SK-N-SH (cell line): ENCODE measurements around the gene TMEM165. TPM values are rescaled to one million over a fixed set of nuclear protein-coding genes. Genes with fewer than 3 reads are reported as not detected.

ENCODE experiments used
- CTCF ChIA-PET: fragments of 300-600, 350-600 bp; formaldehyde crosslinking; extraction: SDS; loops from one replicate; lab custom pipeline; 2021; lab: Yijun Ruan, JAX
- POLR2A ChIA-PET: fragments of 350-600 bp; sonication (Branson Sonifier 250); formaldehyde crosslinking; extraction: SDS; loops from one replicate; lab custom pipeline; 2020; ENCODE audit warnings: antibody characterized with exemption, inconsistent platforms; lab: Yijun Ruan, JAX
- DNase-seq: peaks from one replicate; pipeline ENCODE4 v3.0.0; 2012
- H2AFZ ChIP-seq: fragments of 200-600 bp; sonication (generic); 2 replicates; pipeline ENCODE4 v1.8.1; 2016; ENCODE audit warnings: antibody characterized with exemption, mild to moderate bottlenecking, low read depth
- H3F3A ChIP-seq: fragments of 200-600 bp; sonication (generic); replicated peaks from 2 replicates; pipeline ENCODE3; 2016; ENCODE audit warnings: antibody characterized with exemption, mild to moderate bottlenecking; ENCODE audit not compliant: insufficient read depth
- H3K27ac ChIP-seq, 2 experiments: fragments of 200-500 bp in 1 of 2; fragments of 200-600 bp in 1 of 2; sonication (Bioruptor generic) in 1 of 2; sonication (generic), shearing (Covaris generic) in 1 of 2; 2 replicates each; pipeline versions ENCODE4 v1.5.1 to v1.6.1; 2014 to 2016; ENCODE audit warnings: low read depth in 2 of 2, inconsistent platforms in 1 of 2, low read length in 1 of 2, mild to moderate bottlenecking in 1 of 2, mixed read lengths in 1 of 2
- H3K27me3 ChIP-seq: fragments of 200-600 bp; sonication (generic), shearing (Covaris generic); 2 replicates; pipeline ENCODE4 v1.6.1; 2016; ENCODE audit warnings: mixed run types; ENCODE audit not compliant: insufficient read depth
- H3K36me3 ChIP-seq, 2 experiments: fragments of 200-500 bp in 1 of 2; fragments of 200-600 bp in 1 of 2; sonication (Bioruptor generic) in 1 of 2; sonication (generic) in 1 of 2; replicated peaks in 1 of 2; 2 replicates each; pipeline versions ENCODE3 to v1.5.1; 2014 to 2016; ENCODE audit warnings: low read length in 1 of 2, mild to moderate bottlenecking in 1 of 2; ENCODE audit not compliant: insufficient read depth in 2 of 2, control insufficient read depth in 1 of 2
- H3K4me1 ChIP-seq, 2 experiments: fragments of 200-500 bp in 1 of 2; fragments of 200-600 bp in 1 of 2; sonication (Bioruptor generic) in 1 of 2; sonication (generic), shearing (Covaris generic) in 1 of 2; 2 replicates each; pipeline versions ENCODE4 v1.5.1 to v1.6.1; 2014 to 2016; ENCODE audit warnings: low read depth in 1 of 2, low read length in 1 of 2, mixed run types in 1 of 2; ENCODE audit not compliant: insufficient read depth in 2 of 2, control insufficient read depth in 1 of 2
- H3K4me2 ChIP-seq: fragments of 200-600 bp; sonication (generic), shearing (Covaris generic); 2 replicates; pipeline ENCODE4 v1.6.1; 2017; ENCODE audit warnings: mixed run types
- H3K4me3 ChIP-seq, 2 experiments: fragments of 200-500 bp in 1 of 2; fragments of 200-600 bp in 1 of 2; sonication (Bioruptor generic) in 1 of 2; sonication (generic), shearing (Covaris generic) in 1 of 2; 2 replicates each; pipeline versions ENCODE4 v1.5.1 to v1.8.1; 2014 to 2016; ENCODE audit warnings: low read depth in 2 of 2, inconsistent platforms in 1 of 2, low read length in 1 of 2, mild to moderate bottlenecking in 1 of 2, mixed read lengths in 1 of 2, moderate library complexity in 1 of 2
- H3K79me2 ChIP-seq: fragments of 200-600 bp; sonication (generic); 2 replicates; pipeline ENCODE4 v1.8.1; 2017; ENCODE audit warnings: mild to moderate bottlenecking; ENCODE audit not compliant: insufficient read depth
- H3K9ac ChIP-seq: fragments of 200-600 bp; sonication (generic); 2 replicates; pipeline ENCODE4 v1.6.1; 2017; ENCODE audit warnings: mixed run types
- H3K9me2 ChIP-seq: fragments of 200-600 bp; sonication (generic); 2 replicates; pipeline ENCODE4 v1.6.1; 2017; ENCODE audit warnings: mixed run types
- H3K9me3 ChIP-seq: fragments of 200-600 bp; sonication (generic); 2 replicates; pipeline ENCODE4 v1.6.1; 2017; ENCODE audit warnings: mixed run types, mild to moderate bottlenecking, moderate library complexity
- H4K20me1 ChIP-seq: fragments of 200-600 bp; sonication (generic); 2 replicates; pipeline ENCODE4 v1.6.1; 2017; ENCODE audit warnings: mild to moderate bottlenecking, mixed run types; ENCODE audit not compliant: insufficient read depth
- CTCF ChIP-seq: fragments of 200-600 bp; sonication (generic); IDR thresholded peaks from 2 replicates; pipeline ENCODE4 v1.6.1; 2017; ENCODE audit warnings: antibody characterized with exemption, mild to moderate bottlenecking, moderate library complexity
- ELF1 ChIP-seq: IDR thresholded peaks from 2 replicates; pipeline ENCODE4 v1.4.0; 2012
- EP300 ChIP-seq, 2 experiments: IDR thresholded peaks; 2 replicates each; pipeline versions ENCODE4 v1.4.0 to v1.6.1; 2012; ENCODE audit warnings: borderline replicate concordance in 1 of 2, low read depth in 1 of 2, low read length in 1 of 2
- EZH2phosphoT487 ChIP-seq: fragments of 200-600 bp; sonication (generic); IDR thresholded peaks from 2 replicates; pipeline ENCODE4 v1.6.1; 2017; ENCODE audit warnings: low read depth, mixed run types, mild to moderate bottlenecking, antibody characterized with exemption, moderate library complexity, borderline replicate concordance
- GATA2 ChIP-seq: sonication (generic); formaldehyde crosslinking; IDR thresholded peaks from 2 replicates; pipeline ENCODE4 v1.5.0; 2020; ENCODE audit warnings: mild to moderate bottlenecking, missing genetic modification reagents
- MXI1 ChIP-seq: IDR thresholded peaks from 2 replicates; pipeline ENCODE4 v1.6.1; 2012; ENCODE audit warnings: mild to moderate bottlenecking, low read depth, low read length, improper control_type of control experiment
- RAD21 ChIP-seq: IDR thresholded peaks from 2 replicates; pipeline ENCODE4 v1.6.1; 2012; ENCODE audit warnings: mild to moderate bottlenecking, low read length
- RCOR1 ChIP-seq: fragments of 150-350 bp; IDR thresholded peaks from 2 replicates; pipeline ENCODE4 v1.6.1; 2017; ENCODE audit warnings: antibody characterized with exemption, low read length
- REST ChIP-seq: IDR thresholded peaks from 2 replicates; pipeline ENCODE4 v1.6.1; 2012; ENCODE audit warnings: mild to moderate bottlenecking, low read depth, low read length, moderate library complexity
- RFX5 ChIP-seq: IDR thresholded peaks from 2 replicates; pipeline ENCODE4 v1.6.1; 2012; ENCODE audit warnings: mild to moderate bottlenecking, improper control_type of control experiment, low read length
- SIN3A ChIP-seq: IDR thresholded peaks from 2 replicates; pipeline ENCODE4 v1.6.1; 2012; ENCODE audit warnings: low read depth, mild to moderate bottlenecking, low read length, moderate library complexity, borderline replicate concordance
- TAF1 ChIP-seq: IDR thresholded peaks from 2 replicates; pipeline ENCODE4 v1.6.1; 2012; ENCODE audit warnings: low read depth, mild to moderate bottlenecking, low read length, moderate library complexity, borderline replicate concordance
- TCF12 ChIP-seq: IDR thresholded peaks from 2 replicates; pipeline ENCODE4 v1.4.0; 2012
- TEAD4 ChIP-seq: IDR thresholded peaks from 2 replicates; pipeline ENCODE4 v1.4.0; 2012; ENCODE audit warnings: mild to moderate bottlenecking, borderline replicate concordance; ENCODE audit not compliant: insufficient read depth
- YY1 ChIP-seq: IDR thresholded peaks from 2 replicates; pipeline ENCODE4 v1.4.0; 2012; ENCODE audit warnings: low read depth, mild to moderate bottlenecking
- ZBTB33 ChIP-seq: IDR thresholded peaks from 2 replicates; pipeline ENCODE4 v1.4.0; 2012; ENCODE audit warnings: low read depth, borderline replicate concordance
- WGBS: methylation state at CpG from one replicate; pipeline ENCODE4 v1.1.6; 2017; ENCODE audit warnings: low lambda C conversion rate; 5-methylcytosine and 5-hydroxymethylcytosine counted together
- polyA plus RNA-seq, 3 experiments: library from polyadenylated mRNA; depleted of rRNA; stranded (reverse); fragments of >200 nt; gene quantifications; 2 replicates each; pipeline ENCODE4 v1.2.3, GENCODE V29; 2012
- TF ChIP-seq, protein P1 (sequence below): fragments of 150-350 bp; IDR thresholded peaks from 2 replicates; pipeline ENCODE4 v1.6.1; 2016; ENCODE audit warnings: mild to moderate bottlenecking, low read depth, low read length
- TF ChIP-seq, protein P2 (sequence below): IDR thresholded peaks from 2 replicates; pipeline ENCODE4 v1.4.0; 2012; ENCODE audit warnings: low read depth
- TF ChIP-seq, protein P3 (sequence below): IDR thresholded peaks from 2 replicates; pipeline ENCODE4 v1.4.0; 2012; ENCODE audit warnings: low read depth, borderline replicate concordance

Gene TMEM165
- polyA plus RNA-seq, 1 of the 3 experiments (the other 2 are of a cell fraction) = 58.6 TPM

- Histone ChIP-seq H3K27me3 (no peaks in the 10 kb centered on the region), H3K4me1 (no peaks in the 10 kb centered on the region), H3K79me2 (no peaks in the 10 kb centered on the region), H3K4me3 (no peak overlapping the region), H4K20me1 (no peaks in the 10 kb centered on the region), H3F3A (no peaks in the 10 kb centered on the region), H3K9me2 (no peaks in the 10 kb centered on the region), H2AFZ (no peak overlapping the region), H3K36me3 (no peaks in the 10 kb centered on the region), H3K27ac (no peak overlapping the region), H3K9me3 (no peaks in the 10 kb centered on the region), H3K9ac (no peak overlapping the region), H3K4me2 (no peak overlapping the region)
- no peak for DNase-seq
- WGBS = 70% methylated on average over 13 of the region's 13 CpGs
- ChIA-PET CTCF (interaction anchor here (1.2 kb wide), 1 partner anchor 10 kb away, joined by 3 read pairs; no protein-coding TSS in a partner anchor), POLR2A (no interaction called here)
- TF ChIP-seq GATA2 (CRISPR knock-in tag) = no peak
- no peak for TF ChIP-seq RCOR1
- no peak for TF ChIP-seq TEAD4
- TF ChIP-seq EZH2phosphoT487 = no peak
- no peak for TF ChIP-seq MXI1
- no peak for TF ChIP-seq RAD21
- TF ChIP-seq, protein P1, sequence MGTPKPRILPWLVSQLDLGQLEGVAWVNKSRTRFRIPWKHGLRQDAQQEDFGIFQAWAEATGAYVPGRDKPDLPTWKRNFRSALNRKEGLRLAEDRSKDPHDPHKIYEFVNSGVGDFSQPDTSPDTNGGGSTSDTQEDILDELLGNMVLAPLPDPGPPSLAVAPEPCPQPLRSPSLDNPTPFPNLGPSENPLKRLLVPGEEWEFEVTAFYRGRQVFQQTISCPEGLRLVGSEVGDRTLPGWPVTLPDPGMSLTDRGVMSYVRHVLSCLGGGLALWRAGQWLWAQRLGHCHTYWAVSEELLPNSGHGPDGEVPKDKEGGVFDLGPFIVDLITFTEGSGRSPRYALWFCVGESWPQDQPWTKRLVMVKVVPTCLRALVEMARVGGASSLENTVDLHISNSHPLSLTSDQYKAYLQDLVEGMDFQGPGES = no peak
- no peak for TF ChIP-seq RFX5
- no peak for TF ChIP-seq CTCF
- no peak for TF ChIP-seq SIN3A
- TF ChIP-seq EP300 (IDR thresholded peaks at IDR 0.05; ENCODE audit: borderline replicate concordance in 1 of 2, low read depth in 1 of 2, low read length in 1 of 2) = no peak
- no peak for TF ChIP-seq TCF12
- TF ChIP-seq ELF1 = no peak
- TF ChIP-seq, protein P2, sequence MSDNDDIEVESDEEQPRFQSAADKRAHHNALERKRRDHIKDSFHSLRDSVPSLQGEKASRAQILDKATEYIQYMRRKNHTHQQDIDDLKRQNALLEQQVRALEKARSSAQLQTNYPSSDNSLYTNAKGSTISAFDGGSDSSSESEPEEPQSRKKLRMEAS = no peak
- TF ChIP-seq, protein P3, sequence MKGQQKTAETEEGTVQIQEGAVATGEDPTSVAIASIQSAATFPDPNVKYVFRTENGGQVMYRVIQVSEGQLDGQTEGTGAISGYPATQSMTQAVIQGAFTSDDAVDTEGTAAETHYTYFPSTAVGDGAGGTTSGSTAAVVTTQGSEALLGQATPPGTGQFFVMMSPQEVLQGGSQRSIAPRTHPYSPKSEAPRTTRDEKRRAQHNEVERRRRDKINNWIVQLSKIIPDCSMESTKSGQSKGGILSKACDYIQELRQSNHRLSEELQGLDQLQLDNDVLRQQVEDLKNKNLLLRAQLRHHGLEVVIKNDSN = no peak
- no peak for TF ChIP-seq REST
- no peak for TF ChIP-seq TAF1
- no peak for TF ChIP-seq YY1
- no peak for TF ChIP-seq ZBTB33
Measured at GRCh38 chr4:55378617-55379467, 16.9 kb upstream of the TMEM165 start.
